Measurements from ENCODE around the gene TMED4. TPM values are rescaled to one million over a fixed set of nuclear protein-coding genes. Genes with fewer than 3 reads are reported as not detected.

The TMED4 gene
- total and polyA plus RNA-seq, 2 donors (not counting 3 experiments of a cell fraction or from before 2014, with no cell fraction given): 63.4 to 89.7 TPM

DNA sequence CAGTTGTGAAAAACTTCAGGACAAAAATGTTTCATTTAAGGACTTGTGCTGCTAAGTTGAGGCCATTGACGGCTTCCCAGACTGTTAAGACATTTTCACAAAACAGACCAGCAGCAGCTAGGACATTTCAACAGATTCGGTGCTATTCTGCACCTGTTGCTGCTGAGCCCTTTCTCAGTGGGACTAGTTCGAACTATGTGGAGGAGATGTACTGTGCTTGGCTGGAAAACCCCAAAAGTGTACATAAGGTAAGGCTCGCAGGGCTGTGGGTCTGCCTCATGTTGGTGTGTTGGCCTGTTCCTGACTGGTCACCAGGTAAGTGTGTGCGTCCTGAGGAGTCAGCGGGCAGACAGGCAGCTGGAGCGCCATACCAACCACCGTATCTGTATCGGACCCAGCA lies 42.3 kb upstream of the TMED4 start:
- Histone ChIP-seq H3K79me2 (ENCODE audit: control insufficient read depth, insufficient read depth, low read length) (peaks cover 47% of the 10 kb centered on the region), H3K27ac (ENCODE audit: insufficient read depth, low read depth, low read length) (no peak overlapping the region), H3K9ac (replicated peaks; ENCODE audit: extremely low read depth, insufficient read depth, low read length) (no peak overlapping the region), H3K4me3 (replicated peaks in 1 of 3; ENCODE audit: insufficient read depth in 1 of 3, low read depth in 1 of 3, low read length in 3 of 3) (no peak overlapping the region), H3K4me1 (ENCODE audit: control insufficient read depth, extremely low read depth, insufficient read depth, low read length) (peaks cover 4% of the 10 kb centered on the region), H3K9me1 (replicated peaks; ENCODE audit: control insufficient read depth, extremely low read depth, insufficient read depth, low read length) (no peaks in the 10 kb centered on the region), H2AFZ (ENCODE audit: low read depth, low read length) (no peak overlapping the region), H4K20me1 (replicated peaks; ENCODE audit: control insufficient read depth, extremely low read depth, insufficient read depth, low read length) (peaks cover 2% of the 10 kb centered on the region), H3K36me3 (ENCODE audit: control insufficient read depth in 2 of 2, extremely low read depth in 1 of 2, insufficient read depth in 2 of 2, low read length in 2 of 2) (peaks cover 2 to 7% of the 10 kb centered on the region in 2 experiments), H3K9me3 (replicated peaks; ENCODE audit: control insufficient read depth, insufficient read depth, low read length) (no peaks in the 10 kb centered on the region), H3K4me2 (ENCODE audit: insufficient read depth, low read length) (no peak overlapping the region), H3K27me3 (ENCODE audit: control insufficient read depth in 2 of 2, insufficient read depth in 2 of 2, low read length in 2 of 2) (no peaks in the 10 kb centered on the region)
- no peak for DNase-seq (ENCODE audit: low read depth, low spot score)
- no peak for FAIRE-seq
- ChIA-PET CTCF (no interaction called here), POLR2A (no interaction called here)
- dilution Hi-C loops (cut with MboI; ENCODE audit: extremely low pct_ligation_motif_present, low sequenced_read_pairs) (no loop called here), intact Hi-C loops (cut with micrococcal nuclease) (no loop called here)
- no TSS peak for BruUV-seq (replicated peaks)
- TF ChIP-seq, protein P1, sequence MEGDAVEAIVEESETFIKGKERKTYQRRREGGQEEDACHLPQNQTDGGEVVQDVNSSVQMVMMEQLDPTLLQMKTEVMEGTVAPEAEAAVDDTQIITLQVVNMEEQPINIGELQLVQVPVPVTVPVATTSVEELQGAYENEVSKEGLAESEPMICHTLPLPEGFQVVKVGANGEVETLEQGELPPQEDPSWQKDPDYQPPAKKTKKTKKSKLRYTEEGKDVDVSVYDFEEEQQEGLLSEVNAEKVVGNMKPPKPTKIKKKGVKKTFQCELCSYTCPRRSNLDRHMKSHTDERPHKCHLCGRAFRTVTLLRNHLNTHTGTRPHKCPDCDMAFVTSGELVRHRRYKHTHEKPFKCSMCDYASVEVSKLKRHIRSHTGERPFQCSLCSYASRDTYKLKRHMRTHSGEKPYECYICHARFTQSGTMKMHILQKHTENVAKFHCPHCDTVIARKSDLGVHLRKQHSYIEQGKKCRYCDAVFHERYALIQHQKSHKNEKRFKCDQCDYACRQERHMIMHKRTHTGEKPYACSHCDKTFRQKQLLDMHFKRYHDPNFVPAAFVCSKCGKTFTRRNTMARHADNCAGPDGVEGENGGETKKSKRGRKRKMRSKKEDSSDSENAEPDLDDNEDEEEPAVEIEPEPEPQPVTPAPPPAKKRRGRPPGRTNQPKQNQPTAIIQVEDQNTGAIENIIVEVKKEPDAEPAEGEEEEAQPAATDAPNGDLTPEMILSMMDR (IDR thresholded peaks at IDR 0.05; ENCODE audit: extremely low read depth in 1 of 2, insufficient read depth in 1 of 2, low read depth in 1 of 2, low read length in 2 of 2): no peak
- no peak for TF ChIP-seq POLR2A (IDR thresholded peaks at IDR 0.05; ENCODE audit: low read depth, low read length)
- TF ChIP-seq JUN (IDR thresholded peaks at IDR 0.05; ENCODE audit: borderline replicate concordance, insufficient read depth, insufficient read length, low read depth): no peak
- TF ChIP-seq MYC (IDR thresholded peaks at IDR 0.05; ENCODE audit: low read depth, low read length): no peak
- no peak for TF ChIP-seq EZH2 (IDR thresholded peaks at IDR 0.05; ENCODE audit: borderline replicate concordance, low read depth, low read length, severe bottlenecking)
- TF ChIP-seq FOS (IDR thresholded peaks at IDR 0.05; ENCODE audit: borderline replicate concordance, insufficient read depth, low read length): no peak
- no peak for TF ChIP-seq POLR2AphosphoS5 (IDR thresholded peaks at IDR 0.05; ENCODE audit: insufficient read depth, low read depth, low read length)
- no peak for TF ChIP-seq GATA2 (IDR thresholded peaks at IDR 0.05; ENCODE audit: insufficient read depth, insufficient read length, low read depth, low read length)
- TF ChIP-seq, protein P2, sequence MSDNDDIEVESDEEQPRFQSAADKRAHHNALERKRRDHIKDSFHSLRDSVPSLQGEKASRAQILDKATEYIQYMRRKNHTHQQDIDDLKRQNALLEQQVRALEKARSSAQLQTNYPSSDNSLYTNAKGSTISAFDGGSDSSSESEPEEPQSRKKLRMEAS (IDR thresholded peaks at IDR 0.05; ENCODE audit: insufficient read depth, insufficient read length): no peak
